SK-MEL-5 (cell line): ENCODE measurements around the gene PLD5. TPM values are rescaled to one million over a fixed set of nuclear protein-coding genes. Genes with fewer than 3 reads are reported as not detected.
A peak's percentile ranks its signal among the peaks of the same experiment; 100 is the strongest.
"Not testable (repeated sequence)": the region's sequence is repeated elsewhere in the genome, so short reads cannot be mapped to it uniquely, and the experiment has no call there.

Experiments used
- DNase-seq: peaks from one replicate; pipeline ENCODE4 v3.0.0-alpha.2; 2016; ENCODE audit warnings: low read depth, low spot score
- in situ Hi-C: cut with HindIII; loops from 2 replicates; pipeline ENCODE4 v1.10.0; 2016; ENCODE audit warnings: low sequenced_read_pairs, high pct_unique_total_duplicates, low pct_unique_long_range_greater_than_20kb
- total RNA-seq: library from RNA; depleted of rRNA; stranded (reverse); fragments of >200 nt; shearing (Covaris generic); gene quantifications from 2 replicates; pipeline ENCODE4 v1.2.3, GENCODE V29; 2014

The PLD5 gene
- total RNA-seq, 1 experiment from 2014 or later = not detected

GRCh38 chr1:242522996-242523718, 1.3 kb downstream of the PLD5 start:
- in situ Hi-C loops = no loop called here
- DNase-seq = no peak

DNA sequence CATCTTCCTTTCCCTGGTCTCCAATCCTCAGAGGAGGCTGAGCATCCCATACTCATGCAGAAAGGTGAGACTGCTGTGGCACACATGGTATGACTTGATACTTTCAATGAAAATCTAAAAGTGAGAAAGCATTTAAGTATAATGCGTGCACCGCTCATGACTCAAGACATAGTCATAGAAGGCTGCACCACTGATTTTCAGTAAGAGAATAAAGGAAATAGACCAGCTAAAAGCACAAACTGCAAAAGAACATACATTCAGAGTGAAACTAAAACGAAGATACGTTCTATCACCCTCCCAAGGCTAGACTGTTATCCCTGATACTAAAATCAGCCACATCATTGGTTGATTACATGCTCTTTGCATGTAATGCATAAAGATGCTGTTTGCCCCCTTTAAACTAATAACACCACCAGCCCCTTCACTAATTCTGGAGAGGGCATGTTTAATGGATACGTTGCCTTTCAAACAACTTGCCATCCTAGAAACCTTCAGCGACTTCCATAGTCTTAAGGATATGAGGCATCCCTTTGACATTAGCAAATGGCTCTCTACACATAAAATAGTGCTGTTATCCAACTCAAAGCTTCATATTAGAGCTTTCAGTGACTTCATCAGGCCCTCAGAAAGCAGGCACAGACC, 2.1 kb downstream of the PLD5 start:
- no peak for DNase-seq
- in situ Hi-C loops = no loop called here

DNA sequence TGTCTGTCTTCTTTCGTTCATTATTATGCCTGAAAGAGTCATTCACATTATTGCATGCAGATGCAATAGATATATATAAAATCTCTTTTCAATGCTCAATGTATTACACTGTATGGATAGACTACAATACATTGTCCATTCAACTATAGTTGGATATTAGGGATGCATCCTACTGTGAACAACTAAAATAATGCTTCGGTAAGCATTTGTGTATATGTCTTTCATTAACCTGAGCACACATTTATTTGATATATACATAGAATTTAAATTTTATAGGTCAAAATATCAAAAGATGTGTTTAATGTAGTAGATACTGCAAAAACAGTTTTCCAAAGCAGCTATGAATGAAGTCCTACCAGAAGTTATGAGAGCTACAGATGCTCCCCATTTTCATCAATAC, 8.9 kb downstream of the PLD5 start:
- DNase-seq = no peak
- in situ Hi-C loops = no loop called here

GRCh38 chr1:242506724-242507123, 17.8 kb downstream of the PLD5 start:
- no peak for DNase-seq
- in situ Hi-C loops = no loop called here

DNA sequence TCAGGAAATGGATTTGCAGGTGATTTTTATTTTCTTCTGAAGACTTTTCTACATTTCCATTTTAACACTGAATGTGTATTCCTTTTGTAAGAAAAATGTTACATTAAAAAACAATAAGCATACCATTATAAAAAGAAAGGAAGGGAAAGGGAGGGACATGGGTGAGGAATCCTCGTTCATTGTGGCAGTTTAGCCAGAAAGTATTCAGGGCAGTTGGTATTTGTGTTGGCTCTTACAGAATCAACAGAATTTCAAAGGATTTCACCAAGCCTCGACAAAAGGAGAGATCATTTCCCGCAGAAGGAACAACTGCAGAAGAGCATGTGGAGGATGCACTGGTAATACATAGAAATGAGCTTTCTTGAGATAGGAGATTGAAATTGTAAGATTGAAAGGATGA, 35.0 kb downstream of the PLD5 start:
- DNase-seq = no peak
- in situ Hi-C loops = no loop called here

DNA sequence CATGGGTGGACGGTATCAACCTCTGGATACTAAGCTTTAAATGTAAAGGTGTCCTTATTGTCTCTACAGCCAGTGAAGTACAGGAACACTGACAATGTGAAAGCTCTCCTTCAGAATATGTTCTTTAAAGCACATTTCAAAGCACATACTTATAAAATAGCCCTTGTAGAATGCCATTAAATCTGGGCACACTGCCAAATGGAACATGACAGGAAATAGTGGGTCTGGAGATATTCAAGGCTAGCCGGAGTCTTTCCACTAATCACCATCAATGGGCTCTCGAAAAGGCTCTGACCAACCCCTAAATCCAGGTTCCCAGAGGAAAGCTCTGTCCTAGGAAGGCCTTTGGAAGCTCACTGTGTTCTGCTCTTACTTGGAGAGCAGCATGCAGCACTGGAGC, 46.6 kb downstream of the PLD5 start:
- in situ Hi-C loops = no loop called here
- no peak for DNase-seq

GRCh38 chr1:242470774-242471173, 53.7 kb downstream of the PLD5 start:
- no peak for DNase-seq
- in situ Hi-C loops = no loop called here

DNA sequence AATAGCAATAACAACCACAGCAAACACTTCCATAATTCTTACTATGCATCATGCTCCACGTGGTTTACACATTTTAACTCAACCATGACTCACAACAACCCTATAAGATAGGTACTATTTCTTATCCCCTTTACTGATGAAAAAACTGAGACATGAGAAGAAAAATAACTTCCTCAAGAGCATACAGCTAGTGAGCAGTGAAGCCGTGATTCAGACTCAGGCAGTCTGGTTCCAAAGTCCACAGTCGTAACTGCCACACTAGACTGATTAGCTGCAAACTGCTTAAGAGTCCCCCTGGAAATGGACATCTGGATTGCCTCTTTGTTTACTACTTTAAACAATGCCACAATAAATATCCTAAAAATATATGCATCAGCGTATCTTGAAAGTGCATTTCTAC, 55.7 kb downstream of the PLD5 start:
- DNase-seq = no peak
- in situ Hi-C loops = no loop called here

GRCh38 chr1:242467556-242468145, 56.8 kb downstream of the PLD5 start:
- DNase-seq = peak; percentile 74
- in situ Hi-C loops = no loop called here

GRCh38 chr1:242462867-242463266, 61.6 kb downstream of the PLD5 start:
- no peak for DNase-seq
- in situ Hi-C loops = no loop called here

- in situ Hi-C loops, DNase-seq: not testable (repeated sequence)
Observed at GRCh38 chr1:242459740-242460139, 64.8 kb downstream of the PLD5 start.

DNA sequence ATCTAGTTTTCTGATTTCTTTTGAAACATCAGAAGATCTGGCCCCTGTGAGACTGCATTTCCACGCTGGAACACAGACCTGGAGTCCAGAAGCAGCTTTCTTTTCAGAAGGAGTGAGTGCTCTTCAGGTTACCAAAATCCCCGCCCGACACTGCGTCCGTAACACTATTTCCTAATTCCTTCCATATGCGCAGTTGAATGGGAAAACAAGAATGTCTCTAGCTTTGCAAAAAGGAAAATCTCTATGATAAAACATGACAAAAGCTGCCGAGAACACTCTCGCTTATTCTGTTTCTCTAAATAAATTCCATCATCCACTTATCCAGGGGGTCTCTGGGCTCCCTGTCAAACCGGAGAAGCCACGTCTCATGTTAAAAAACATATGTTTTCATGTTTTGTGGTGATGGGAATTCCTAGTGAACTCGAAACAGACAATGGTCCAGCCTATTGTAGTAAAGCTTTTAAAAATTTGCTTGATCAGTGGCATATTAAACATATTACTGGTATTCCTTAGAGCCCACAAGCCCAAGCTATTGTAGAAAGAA, 67.7 kb downstream of the PLD5 start:
- in situ Hi-C loops = no loop called here

DNA sequence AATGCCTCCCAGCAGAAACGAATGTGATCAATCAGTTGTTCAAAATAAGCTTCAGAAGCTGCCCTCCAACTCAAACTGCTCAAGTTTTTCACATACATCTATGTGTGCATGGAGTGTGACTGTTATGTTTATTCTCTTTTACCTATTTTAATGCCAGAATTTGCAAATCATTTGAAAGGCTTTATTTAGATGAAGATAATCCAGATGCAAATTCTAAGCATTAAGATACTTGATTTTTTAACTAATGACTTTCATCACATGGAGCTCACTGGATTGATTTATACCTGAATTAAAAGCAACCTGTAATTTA, 69.5 kb downstream of the PLD5 start:
- DNase-seq = no peak
- in situ Hi-C loops = no loop called here

More for the DNA sequence above, 67.7 kb downstream of the PLD5 start:
- DNase-seq = no peak

DNA sequence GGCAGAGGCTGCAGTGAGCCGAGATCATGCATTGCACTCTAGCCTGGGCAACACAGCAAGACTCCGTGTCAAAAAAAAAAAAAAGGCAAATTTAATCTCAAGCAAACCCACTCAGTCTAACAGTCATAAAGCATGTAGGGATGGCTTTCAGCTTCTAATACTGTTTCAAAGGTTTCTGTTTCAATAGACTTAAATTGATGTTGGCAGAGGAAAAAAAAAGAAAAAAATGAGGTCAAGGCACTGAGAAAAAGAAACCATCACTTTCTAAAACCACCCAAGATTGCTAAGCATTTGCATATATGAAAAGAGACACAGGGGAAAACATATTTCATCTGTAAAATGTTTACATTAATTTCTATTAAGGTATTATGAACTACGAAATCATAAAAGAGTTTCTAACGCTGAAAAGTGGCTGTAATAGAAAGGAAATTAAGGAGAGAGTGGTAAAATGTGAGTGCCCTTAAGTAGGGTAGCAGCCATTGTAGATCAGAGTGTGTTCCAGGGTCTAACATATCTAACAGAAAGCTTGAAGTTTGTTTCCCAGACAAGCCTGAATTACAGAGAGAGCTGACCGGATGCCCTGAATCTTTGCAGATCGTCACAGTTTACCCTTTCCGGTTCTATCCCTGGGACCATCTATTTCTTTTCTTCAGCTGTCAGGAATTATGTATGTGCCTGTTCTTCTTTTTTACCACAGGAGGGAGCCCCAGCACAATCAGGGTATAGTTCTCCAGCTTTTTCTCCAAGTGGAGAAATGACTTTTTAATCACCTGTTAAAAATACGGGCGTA, 70.0 kb downstream of the PLD5 start:
- in situ Hi-C loops = no loop called here
- peak; percentile 68 for DNase-seq

DNA sequence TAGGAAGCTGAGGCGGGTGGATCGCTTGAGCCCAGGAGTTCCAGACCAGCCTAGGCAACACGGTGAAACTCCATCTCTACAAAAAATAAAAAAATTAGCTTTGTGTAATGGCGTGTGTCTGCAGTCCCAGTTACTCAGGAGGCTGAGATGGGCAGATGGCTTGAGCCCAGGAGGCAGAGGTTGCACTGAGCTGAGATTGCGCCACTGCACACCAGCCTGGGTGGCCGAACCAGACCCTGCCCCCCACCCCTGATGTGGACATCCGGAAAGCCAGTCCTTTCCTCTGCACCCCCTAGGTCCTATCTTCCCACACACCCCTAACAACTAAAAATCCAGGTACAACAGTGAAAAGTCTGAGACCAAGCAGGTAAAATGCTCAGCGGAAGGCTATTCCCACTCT, 71.9 kb downstream of the PLD5 start:
- no peak for DNase-seq
- in situ Hi-C loops = no loop called here

DNA sequence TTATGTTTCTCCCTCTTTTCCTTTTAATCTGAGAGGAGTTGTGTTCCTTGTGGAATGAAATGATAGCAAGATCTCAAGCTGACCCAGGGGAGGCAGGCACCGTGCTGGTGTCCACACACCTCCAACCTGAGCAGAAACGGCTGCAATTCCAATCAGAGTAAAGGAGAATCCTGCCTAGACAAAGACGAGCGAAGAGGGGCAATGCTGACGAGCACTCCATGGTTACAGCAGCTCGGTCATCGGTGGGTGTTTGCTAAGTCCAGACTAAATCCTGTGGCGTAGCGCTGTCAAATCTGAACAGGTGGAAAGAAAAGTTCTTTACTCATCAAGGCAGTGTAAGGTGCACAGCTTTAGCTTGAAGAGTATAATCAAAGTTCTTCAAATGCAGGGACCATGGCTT, 74.8 kb downstream of the PLD5 start:
- in situ Hi-C loops = no loop called here

DNA sequence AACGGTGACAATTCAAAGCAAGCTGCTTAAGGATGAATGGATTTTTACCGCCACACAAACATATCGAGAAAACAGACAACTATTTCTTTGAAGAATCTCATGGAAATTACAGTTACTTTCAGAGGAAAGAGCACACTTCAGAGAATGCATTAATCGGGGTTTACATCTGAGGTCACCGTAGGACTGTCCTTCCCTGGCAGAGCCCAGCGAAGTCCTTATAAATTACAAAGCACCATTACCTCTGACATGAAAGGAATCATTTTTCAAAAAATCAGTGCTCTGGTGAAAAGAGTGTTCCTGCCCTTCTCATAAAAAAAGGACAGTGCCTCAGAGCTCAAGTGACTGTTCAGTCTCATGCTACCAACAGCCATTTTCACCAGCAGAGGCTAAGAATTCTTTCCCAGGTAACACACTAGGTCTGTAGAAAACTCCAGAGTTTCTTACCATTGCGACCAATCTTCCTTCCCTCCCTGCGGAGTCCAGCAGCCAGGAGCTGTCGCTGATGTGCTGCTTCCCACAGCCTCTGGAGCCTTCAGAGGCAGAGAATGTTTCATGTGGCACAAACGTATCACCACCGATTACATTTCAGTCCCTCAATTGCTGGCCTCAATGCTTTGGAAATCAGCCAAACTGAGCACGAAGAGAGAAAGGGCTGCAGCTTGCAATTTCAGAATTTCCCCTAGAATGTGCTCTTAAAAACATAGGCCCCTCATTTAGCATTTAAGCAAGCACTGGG, 75.4 kb downstream of the PLD5 start:
- in situ Hi-C loops = no loop called here
- DNase-seq = no peak

More for the DNA sequence above, 74.8 kb downstream of the PLD5 start:
- no peak for DNase-seq

- in situ Hi-C loops = no loop called here
- DNase-seq = no peak
Observed at GRCh38 chr1:242447689-242448088, 76.8 kb downstream of the PLD5 start.
